Measurements from ENCODE around the gene MCF2. TPM values are rescaled to one million over a fixed set of nuclear protein-coding genes. Genes with fewer than 3 reads are reported as not detected.

Gene MCF2
- total RNA-seq: 1 to 10 TPM in 1 of 5 experiments, under 1 TPM in 4; 0.43 to 2.0 (median 0.62) TPM
- polyA plus RNA-seq: not detected
- 1.3 reads per million, percentile 2 among the genes with 10 or more reads in this experiment for total RNA-seq

GRCh38 chrX:139708067-139708466 is at the start of gene MCF2:
TSS of gene MCF2 (minus strand) at chrX:139708167. CDS start at chrX:139651744, 56,423 bp downstream.
- CTCF ChIA-PET: no interaction called here
- peaks cover 0 to 3% (median 0%) of the 10 kb centered on the region in 11 donors for H3K9me3 Mint-ChIP-seq

GRCh38 chrX:139751053-139751452 is 43.1 kb upstream of the MCF2 start:
- Mint-ChIP-seq H3K27ac (peak overlapping the region in 1 of 9 donors; percentile 23), H3K4me1 (no peaks in the 10 kb centered on the region), H3K27me3 (no peaks in the 10 kb centered on the region), H3K9me3 (peaks cover 0 to 27% (median 11%) of the 10 kb centered on the region in 11 donors), H3K36me3 (peaks cover 8 to 63% (median 54%) of the 10 kb centered on the region in 5 donors), H3K4me3 (no peak overlapping the region)
- ChIA-PET CTCF (interaction anchor here (0.8 kb wide), 1 partner anchor 18 kb away, joined by 3 read pairs; no protein-coding TSS in a partner anchor), POLR2A (no interaction called here)
- Histone ChIP-seq H3K27ac (ENCODE audit: low read depth, low read length) (no peak overlapping the region), H3K4me1 (ENCODE audit: control insufficient read depth in 2 of 2, insufficient read depth in 2 of 2, low read length in 2 of 2) (no peaks in the 10 kb centered on the region), H3K4me3 (ENCODE audit: low read length) (no peak overlapping the region), H3K27me3 (ENCODE audit: control insufficient read depth in 2 of 2, insufficient read depth in 2 of 2, low read length in 2 of 2) (no peaks in the 10 kb centered on the region), H3K9me3 (ENCODE audit: control insufficient read depth in 2 of 3, low read length in 3 of 3) (peaks cover 0 to 12% (median 0%) of the 10 kb centered on the region in 3 experiments), H3K36me3 (ENCODE audit: control insufficient read depth in 2 of 3, insufficient read depth in 3 of 3, low read length in 3 of 3) (peaks cover 0 to 7% (median 4%) of the 10 kb centered on the region in 3 experiments)
- intact Hi-C loops (cut with micrococcal nuclease): loop anchor here in 1 of 2 donors (10.0 kb wide), 1 partner anchor 56 kb away; no protein-coding TSS in a partner anchor
- no peak for ATAC-seq
- no peak for DNase-seq

More at GRCh38 chrX:139708067-139708466, at the start of gene MCF2:
- no peak within 1 kb of the TSS for H3K27ac Mint-ChIP-seq
- DNase-seq (no peak), ATAC-seq (no peak)
- H3K36me3 ChIP-seq (ENCODE audit: control insufficient read depth in 2 of 3, insufficient read depth in 3 of 3, low read length in 3 of 3): no peaks in the 10 kb centered on the region
- no peak within 1 kb of the TSS for H3K27ac ChIP-seq (ENCODE audit: low read depth, low read length)
- H3K9me3 ChIP-seq (ENCODE audit: control insufficient read depth in 2 of 3, low read length in 3 of 3): no peaks in the 10 kb centered on the region
- H3K4me1 Mint-ChIP-seq: peaks cover 0 to 2% (median 0%) of the 10 kb centered on the region in 7 donors
- POLR2A ChIA-PET: no interaction called here
- peaks cover 0 to 2% (median 0%) of the 10 kb centered on the region in 5 donors for H3K36me3 Mint-ChIP-seq
- H3K4me3 ChIP-seq (ENCODE audit: low read length): no peak within 1 kb of the TSS
- H3K27me3 ChIP-seq (ENCODE audit: control insufficient read depth in 2 of 2, insufficient read depth in 2 of 2, low read length in 2 of 2): no peaks in the 10 kb centered on the region
- no peaks in the 10 kb centered on the region for H3K4me1 ChIP-seq (ENCODE audit: control insufficient read depth in 2 of 2, insufficient read depth in 2 of 2, low read length in 2 of 2)
- intact Hi-C loops (cut with micrococcal nuclease): no loop called here
- peaks cover 0 to 3% (median 0%) of the 10 kb centered on the region in 5 donors for H3K27me3 Mint-ChIP-seq
- no peak within 1 kb of the TSS for H3K4me3 Mint-ChIP-seq

GRCh38 chrX:139750390-139750789 is 42.4 kb upstream of the MCF2 start:
- H3K27me3 ChIP-seq (ENCODE audit: control insufficient read depth in 2 of 2, insufficient read depth in 2 of 2, low read length in 2 of 2): no peaks in the 10 kb centered on the region
- Mint-ChIP-seq H3K4me1 (no peaks in the 10 kb centered on the region), H3K4me3 (no peak overlapping the region), H3K9me3 (peaks cover 0 to 22% (median 11%) of the 10 kb centered on the region in 11 donors), H3K36me3 (peaks cover 7 to 57% (median 47%) of the 10 kb centered on the region in 5 donors), H3K27me3 (no peaks in the 10 kb centered on the region), H3K27ac (no peak overlapping the region)
- H3K36me3 ChIP-seq (ENCODE audit: control insufficient read depth in 2 of 3, insufficient read depth in 3 of 3, low read length in 3 of 3): peaks cover 0 to 7% (median 4%) of the 10 kb centered on the region in 3 experiments
- POLR2A ChIA-PET: no interaction called here
- intact Hi-C loops (cut with micrococcal nuclease): loop anchor here in 1 of 2 donors (10.0 kb wide), 1 partner anchor 56 kb away; no protein-coding TSS in a partner anchor
- no peak overlapping the region for H3K27ac ChIP-seq (ENCODE audit: low read depth, low read length)
- DNase-seq (no peak), ATAC-seq (no peak)
- CTCF ChIA-PET: no interaction called here
- H3K4me1 ChIP-seq (ENCODE audit: control insufficient read depth in 2 of 2, insufficient read depth in 2 of 2, low read length in 2 of 2): no peaks in the 10 kb centered on the region
- no peak overlapping the region for H3K4me3 ChIP-seq (ENCODE audit: low read length)
- peaks cover 0 to 12% (median 0%) of the 10 kb centered on the region in 3 experiments for H3K9me3 ChIP-seq (ENCODE audit: control insufficient read depth in 2 of 3, low read length in 3 of 3)

- Histone ChIP-seq H3K4me3 (ENCODE audit: low read length) (no peak overlapping the region), H3K9me3 (ENCODE audit: control insufficient read depth in 2 of 3, low read length in 3 of 3) (no peaks in the 10 kb centered on the region), H3K36me3 (ENCODE audit: control insufficient read depth in 2 of 3, insufficient read depth in 3 of 3, low read length in 3 of 3) (peaks cover 0 to 12% (median 0%) of the 10 kb centered on the region in 3 experiments), H3K27ac (ENCODE audit: low read depth, low read length) (no peak overlapping the region), H3K27me3 (ENCODE audit: control insufficient read depth in 2 of 2, insufficient read depth in 2 of 2, low read length in 2 of 2) (no peaks in the 10 kb centered on the region), H3K4me1 (ENCODE audit: control insufficient read depth in 2 of 2, insufficient read depth in 2 of 2, low read length in 2 of 2) (peaks cover 0 to 5% of the 10 kb centered on the region in 2 donors)
- POLR2A ChIA-PET: no interaction called here
- intact Hi-C loops (cut with micrococcal nuclease): loop anchor here in 1 of 2 donors (1.0 to 5.0 kb wide), 2 partner anchors 27 to 193 kb away; partner anchors contain the start of gene ATP11C
- Mint-ChIP-seq H3K4me1 (peaks cover 0 to 25% (median 0%) of the 10 kb centered on the region in 7 donors), H3K27ac (peak overlapping the region in 3 of 9 donors; percentile 39 to 73 (median 41)), H3K36me3 (peaks cover 0 to 36% (median 15%) of the 10 kb centered on the region in 5 donors), H3K27me3 (no peaks in the 10 kb centered on the region), H3K4me3 (peak overlapping the region in 2 of 10 donors; percentile 39 to 46), H3K9me3 (no peaks in the 10 kb centered on the region)
- DNase-seq (peak in 1 of 9 donors; percentile 21), ATAC-seq (peak; percentile 47)
- CTCF ChIA-PET: no interaction called here
Observed at GRCh38 chrX:139739138-139739537, 31.2 kb upstream of the MCF2 start.

GRCh38 chrX:139738581-139738980 is 30.6 kb upstream of the MCF2 start:
- no peak for ATAC-seq
- H3K4me1 Mint-ChIP-seq: peaks cover 0 to 25% (median 0%) of the 10 kb centered on the region in 7 donors

GRCh38 chrX:139736151-139736550 is 28.2 kb upstream of the MCF2 start:
- Mint-ChIP-seq H3K27me3 (no peaks in the 10 kb centered on the region), H3K27ac (no peak overlapping the region), H3K4me3 (no peak overlapping the region), H3K36me3 (peaks cover 0 to 43% (median 16%) of the 10 kb centered on the region in 5 donors), H3K9me3 (no peaks in the 10 kb centered on the region), H3K4me1 (peaks cover 0 to 22% (median 0%) of the 10 kb centered on the region in 7 donors)
- H3K4me1 ChIP-seq (ENCODE audit: control insufficient read depth in 2 of 2, insufficient read depth in 2 of 2, low read length in 2 of 2): peaks cover 0 to 5% of the 10 kb centered on the region in 2 donors
- no peak overlapping the region for H3K27ac ChIP-seq (ENCODE audit: low read depth, low read length)
- no peak overlapping the region for H3K4me3 ChIP-seq (ENCODE audit: low read length)
- intact Hi-C loops (cut with micrococcal nuclease): loop anchor here in 1 of 2 donors (5.0 kb wide), 1 partner anchor 196 kb away; the partner anchor contains the start of gene ATP11C
- CTCF ChIA-PET: no interaction called here
- H3K9me3 ChIP-seq (ENCODE audit: control insufficient read depth in 2 of 3, low read length in 3 of 3): no peaks in the 10 kb centered on the region
- DNase-seq: no peak
- no peak for ATAC-seq
- POLR2A ChIA-PET: no interaction called here
- no peaks in the 10 kb centered on the region for H3K27me3 ChIP-seq (ENCODE audit: control insufficient read depth in 2 of 2, insufficient read depth in 2 of 2, low read length in 2 of 2)
- peaks cover 0 to 12% (median 0%) of the 10 kb centered on the region in 3 experiments for H3K36me3 ChIP-seq (ENCODE audit: control insufficient read depth in 2 of 3, insufficient read depth in 3 of 3, low read length in 3 of 3)

More at GRCh38 chrX:139738581-139738980, 30.6 kb upstream of the MCF2 start:
- intact Hi-C loops (cut with micrococcal nuclease): loop anchor here in 1 of 2 donors (5.0 kb wide), 1 partner anchor 194 kb away; the partner anchor contains the start of gene ATP11C
- Histone ChIP-seq H3K4me3 (ENCODE audit: low read length) (no peak overlapping the region), H3K9me3 (ENCODE audit: control insufficient read depth in 2 of 3, low read length in 3 of 3) (no peaks in the 10 kb centered on the region), H3K27ac (ENCODE audit: low read depth, low read length) (no peak overlapping the region), H3K4me1 (ENCODE audit: control insufficient read depth in 2 of 2, insufficient read depth in 2 of 2, low read length in 2 of 2) (peaks cover 0 to 5% of the 10 kb centered on the region in 2 donors), H3K36me3 (ENCODE audit: control insufficient read depth in 2 of 3, insufficient read depth in 3 of 3, low read length in 3 of 3) (peaks cover 0 to 12% (median 0%) of the 10 kb centered on the region in 3 experiments), H3K27me3 (ENCODE audit: control insufficient read depth in 2 of 2, insufficient read depth in 2 of 2, low read length in 2 of 2) (no peaks in the 10 kb centered on the region)
- Mint-ChIP-seq H3K36me3 (peaks cover 0 to 38% (median 15%) of the 10 kb centered on the region in 5 donors), H3K4me3 (peak overlapping the region in 1 of 10 donors; percentile 46), H3K9me3 (no peaks in the 10 kb centered on the region), H3K27ac (peak overlapping the region in 1 of 9 donors; percentile 73), H3K27me3 (no peaks in the 10 kb centered on the region)
- ChIA-PET POLR2A (no interaction called here), CTCF (no interaction called here)
- DNase-seq: no peak

Measured in naive thymus-derived CD4-positive, alpha-beta T cell (primary cell).